HCT116 (cell line): ENCODE measurements around the gene S100A11.

Source experiments
- EZH2 ChIP-seq: fragments of 200-600 bp; sonication (generic); IDR thresholded peaks from 2 replicates; pipeline ENCODE4 v1.6.1; 2017; ENCODE audit warnings: antibody characterized with exemption, mixed run types
- JUND ChIP-seq: IDR thresholded peaks from 2 replicates; pipeline ENCODE4 v1.6.1; 2012
- POLR2A ChIP-seq: IDR thresholded peaks from 2 replicates; pipeline ENCODE4 v1.7.0; 2011; ENCODE audit warnings: borderline replicate concordance; ENCODE audit not compliant: insufficient read depth, insufficient read length; ENCODE audit errors: extremely low read depth
- SIN3A ChIP-seq: IDR thresholded peaks from 2 replicates; pipeline ENCODE4 v1.6.1; 2012; ENCODE audit warnings: low read depth
- TCF7L2 ChIP-seq: IDR thresholded peaks from 2 replicates; pipeline ENCODE4 v1.7.0; 2011; ENCODE audit warnings: borderline replicate concordance, inconsistent platforms; ENCODE audit not compliant: insufficient read depth, insufficient read length; ENCODE audit errors: extremely low read depth
- TF ChIP-seq, protein P1 (sequence below), 3 experiments: fragments of 200-600 bp in 1 of 3; sonication (generic) in 1 of 3; IDR thresholded peaks in 2 of 3; conservative IDR thresholded peaks in 1 of 3; 2 replicates each; pipeline ENCODE4 v1.5.1; 2012 to 2017; ENCODE audit warnings: low read depth in 2 of 3, low read length in 2 of 3, antibody characterized with exemption in 1 of 3, borderline replicate concordance in 1 of 3, control low read depth in 1 of 3, mild to moderate bottlenecking in 1 of 3, mixed read lengths in 1 of 3, mixed run types in 1 of 3, moderate library complexity in 1 of 3; ENCODE audit not compliant: insufficient read depth in 1 of 3

DNA sequence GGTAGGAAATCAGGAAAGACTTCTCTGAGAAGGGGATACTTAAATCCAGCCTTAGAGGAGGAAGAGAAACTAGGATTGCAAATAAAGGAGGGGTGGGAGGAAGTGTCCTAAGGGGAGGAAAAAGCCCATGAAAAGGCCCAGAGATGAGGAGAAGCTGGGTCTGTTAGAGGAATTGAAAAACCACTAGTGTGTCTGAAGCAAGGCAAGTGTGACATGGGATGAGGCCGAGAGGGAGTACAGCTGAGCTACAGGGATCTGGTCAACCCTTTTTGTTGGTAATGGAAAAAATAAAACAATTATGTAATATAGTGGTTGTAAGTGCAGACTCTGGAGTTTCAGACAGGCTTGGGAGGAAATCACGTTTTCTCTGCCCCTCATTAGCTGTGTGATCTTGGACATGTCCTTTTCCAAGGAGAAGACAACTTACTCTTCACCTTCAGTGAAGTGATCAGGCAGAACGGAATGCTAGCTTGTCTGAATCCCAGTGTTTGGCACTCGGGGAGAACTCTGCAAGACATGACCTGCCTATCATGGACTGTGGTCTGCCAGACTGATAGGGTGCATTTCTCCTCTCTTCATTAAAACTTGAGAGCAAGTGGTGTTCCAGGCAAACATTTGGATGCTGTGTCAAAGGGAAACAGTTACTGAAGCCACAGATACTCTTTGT, 35.7 kb downstream of the S100A11 start:
- TF ChIP-seq, protein P1, sequence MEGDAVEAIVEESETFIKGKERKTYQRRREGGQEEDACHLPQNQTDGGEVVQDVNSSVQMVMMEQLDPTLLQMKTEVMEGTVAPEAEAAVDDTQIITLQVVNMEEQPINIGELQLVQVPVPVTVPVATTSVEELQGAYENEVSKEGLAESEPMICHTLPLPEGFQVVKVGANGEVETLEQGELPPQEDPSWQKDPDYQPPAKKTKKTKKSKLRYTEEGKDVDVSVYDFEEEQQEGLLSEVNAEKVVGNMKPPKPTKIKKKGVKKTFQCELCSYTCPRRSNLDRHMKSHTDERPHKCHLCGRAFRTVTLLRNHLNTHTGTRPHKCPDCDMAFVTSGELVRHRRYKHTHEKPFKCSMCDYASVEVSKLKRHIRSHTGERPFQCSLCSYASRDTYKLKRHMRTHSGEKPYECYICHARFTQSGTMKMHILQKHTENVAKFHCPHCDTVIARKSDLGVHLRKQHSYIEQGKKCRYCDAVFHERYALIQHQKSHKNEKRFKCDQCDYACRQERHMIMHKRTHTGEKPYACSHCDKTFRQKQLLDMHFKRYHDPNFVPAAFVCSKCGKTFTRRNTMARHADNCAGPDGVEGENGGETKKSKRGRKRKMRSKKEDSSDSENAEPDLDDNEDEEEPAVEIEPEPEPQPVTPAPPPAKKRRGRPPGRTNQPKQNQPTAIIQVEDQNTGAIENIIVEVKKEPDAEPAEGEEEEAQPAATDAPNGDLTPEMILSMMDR (IDR thresholded peaks at IDR 0.05 in 2 of 3, conservative IDR thresholded peaks at IDR 0.05 in 1 of 3; ENCODE audit: borderline replicate concordance in 1 of 3, insufficient read depth in 1 of 3, low read depth in 2 of 3, low read length in 2 of 3), result no peak
- TF ChIP-seq TCF7L2 (no peak), JUND (no peak), EZH2 (no peak), SIN3A (no peak), POLR2A (no peak)
